ENCODE data around the gene CRYBB2. TPM values are rescaled to one million over a fixed set of nuclear protein-coding genes. Genes with fewer than 3 reads are reported as not detected.
A peak's percentile ranks its signal among the peaks of the same experiment; 100 is the strongest.

Gene CRYBB2, protein sequence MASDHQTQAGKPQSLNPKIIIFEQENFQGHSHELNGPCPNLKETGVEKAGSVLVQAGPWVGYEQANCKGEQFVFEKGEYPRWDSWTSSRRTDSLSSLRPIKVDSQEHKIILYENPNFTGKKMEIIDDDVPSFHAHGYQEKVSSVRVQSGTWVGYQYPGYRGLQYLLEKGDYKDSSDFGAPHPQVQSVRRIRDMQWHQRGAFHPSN
- total RNA-seq (ENCODE audit: low replicate concordance) = 0.65 TPM in 1 of 2 replicates, not detected in the other

DNA sequence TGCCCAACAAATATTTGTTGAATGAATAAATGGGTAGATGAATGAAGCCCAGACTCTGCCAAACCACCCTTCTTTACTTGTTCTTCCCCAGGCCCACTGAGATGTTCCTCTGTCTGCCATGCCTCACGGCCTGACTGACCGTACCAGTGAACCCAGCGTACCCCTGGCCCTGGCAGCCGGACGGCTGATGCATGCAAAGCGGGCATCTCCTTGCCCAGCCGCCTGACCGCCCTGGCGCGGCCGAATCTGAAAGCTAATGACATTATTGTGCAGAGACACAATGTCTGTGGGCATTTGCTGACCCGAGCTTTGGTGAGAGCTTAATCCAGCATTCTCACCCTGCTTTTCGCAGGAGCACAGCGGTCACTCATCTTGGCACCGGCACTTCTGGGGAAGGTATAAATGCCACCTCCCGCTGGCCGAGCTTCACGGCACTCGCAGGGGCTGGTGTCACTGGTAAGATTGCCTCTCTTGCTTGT, at the start of gene CRYBB2:
Gene CRYBB2, plus strand, starts transcription at position 429 of the 479 bp plus-strand sequence. CDS start 1,791 bp downstream, outside the sequence.
- Histone ChIP-seq H3F3A (ENCODE audit: low read depth) (peaks cover 4% of the 10 kb centered on the region), H3K4me2 (no peak within 1 kb of the TSS), H3K4me1 (peaks cover 5% of the 10 kb centered on the region), H3K79me2 (ENCODE audit: low read depth) (no peaks in the 10 kb centered on the region), H2AFZ (replicated peaks) (no peak within 1 kb of the TSS), H3K27me3 (no peaks in the 10 kb centered on the region), H3K27ac (no peak within 1 kb of the TSS), H3K9ac (no peak within 1 kb of the TSS), H3K36me3 (no peaks in the 10 kb centered on the region), H4K20me1 (ENCODE audit: low read depth) (no peaks in the 10 kb centered on the region), H3K9me3 (ENCODE audit: low read depth) (no peaks in the 10 kb centered on the region), H3K4me3 (no peak within 1 kb of the TSS)
- H3K27ac Mint-ChIP-seq = no peak within 1 kb of the TSS
- no peaks in the 10 kb centered on the region for H3K36me3 Mint-ChIP-seq
- DNase-seq (ENCODE audit: low spot score) = no peak
- H3K27me3 Mint-ChIP-seq (ENCODE audit: insufficient read depth, low read depth) = peaks cover 6% of the 10 kb centered on the region
- H3K9me3 Mint-ChIP-seq = peaks cover 4% of the 10 kb centered on the region
- TF ChIP-seq, protein P1, sequence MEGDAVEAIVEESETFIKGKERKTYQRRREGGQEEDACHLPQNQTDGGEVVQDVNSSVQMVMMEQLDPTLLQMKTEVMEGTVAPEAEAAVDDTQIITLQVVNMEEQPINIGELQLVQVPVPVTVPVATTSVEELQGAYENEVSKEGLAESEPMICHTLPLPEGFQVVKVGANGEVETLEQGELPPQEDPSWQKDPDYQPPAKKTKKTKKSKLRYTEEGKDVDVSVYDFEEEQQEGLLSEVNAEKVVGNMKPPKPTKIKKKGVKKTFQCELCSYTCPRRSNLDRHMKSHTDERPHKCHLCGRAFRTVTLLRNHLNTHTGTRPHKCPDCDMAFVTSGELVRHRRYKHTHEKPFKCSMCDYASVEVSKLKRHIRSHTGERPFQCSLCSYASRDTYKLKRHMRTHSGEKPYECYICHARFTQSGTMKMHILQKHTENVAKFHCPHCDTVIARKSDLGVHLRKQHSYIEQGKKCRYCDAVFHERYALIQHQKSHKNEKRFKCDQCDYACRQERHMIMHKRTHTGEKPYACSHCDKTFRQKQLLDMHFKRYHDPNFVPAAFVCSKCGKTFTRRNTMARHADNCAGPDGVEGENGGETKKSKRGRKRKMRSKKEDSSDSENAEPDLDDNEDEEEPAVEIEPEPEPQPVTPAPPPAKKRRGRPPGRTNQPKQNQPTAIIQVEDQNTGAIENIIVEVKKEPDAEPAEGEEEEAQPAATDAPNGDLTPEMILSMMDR (IDR thresholded peaks at IDR 0.05) = no peak
- TF ChIP-seq EZH2 (IDR thresholded peaks at IDR 0.05) (no peak), EZH2phosphoT487 (IDR thresholded peaks at IDR 0.05) (no peak)
- H3K4me1 Mint-ChIP-seq = peaks cover 4% of the 10 kb centered on the region
- no peak within 1 kb of the TSS for H3K4me3 Mint-ChIP-seq

DNA sequence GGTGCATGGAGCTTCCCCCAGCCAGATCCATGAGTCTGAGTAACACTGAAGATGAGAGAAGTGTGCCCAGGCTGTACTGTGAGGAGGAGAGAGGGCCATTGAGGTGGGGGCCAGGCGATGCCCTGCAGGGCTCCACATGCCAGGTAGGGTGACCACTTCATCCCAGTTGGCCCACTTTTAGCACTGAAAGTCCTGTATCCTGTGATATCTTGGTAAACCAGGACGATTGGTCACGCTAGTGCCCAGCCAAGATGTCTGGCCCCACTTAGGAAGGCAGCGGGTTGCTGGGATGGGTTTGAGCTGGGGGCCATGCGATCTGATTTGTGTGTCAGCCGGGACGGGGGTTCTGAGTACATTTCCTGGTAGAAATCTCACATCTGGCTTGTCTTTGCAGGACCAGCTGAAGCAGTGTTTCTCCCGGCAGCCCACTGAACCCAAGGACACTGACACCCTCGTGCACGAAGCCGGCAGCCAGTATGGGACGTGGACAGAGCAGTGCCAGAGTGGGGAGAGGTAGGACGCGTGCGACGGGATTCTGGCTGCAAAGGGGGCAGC, 48.9 kb upstream of the CRYBB2 start:
- TF ChIP-seq, protein P1 (IDR thresholded peaks at IDR 0.05) = no peak
- TF ChIP-seq EZH2phosphoT487 (IDR thresholded peaks at IDR 0.05) = no peak
- no peak for TF ChIP-seq EZH2 (IDR thresholded peaks at IDR 0.05)
- Mint-ChIP-seq H3K4me3 (no peak overlapping the region), H3K27me3 (ENCODE audit: insufficient read depth, low read depth) (peaks cover 6% of the 10 kb centered on the region), H3K9me3 (no peaks in the 10 kb centered on the region), H3K4me1 (peaks cover 2% of the 10 kb centered on the region), H3K27ac (no peak overlapping the region), H3K36me3 (peaks cover 4% of the 10 kb centered on the region)
- Histone ChIP-seq H3K27me3 (no peaks in the 10 kb centered on the region), H3K27ac (no peak overlapping the region), H3K9ac (no peak overlapping the region), H3F3A (ENCODE audit: low read depth) (no peaks in the 10 kb centered on the region), H4K20me1 (ENCODE audit: low read depth) (peaks cover 32% of the 10 kb centered on the region), H3K9me3 (ENCODE audit: low read depth) (no peaks in the 10 kb centered on the region), H3K36me3 (no peaks in the 10 kb centered on the region), H2AFZ (replicated peaks) (no peak overlapping the region), H3K79me2 (ENCODE audit: low read depth) (no peaks in the 10 kb centered on the region), H3K4me1 (no peaks in the 10 kb centered on the region), H3K4me2 (no peak overlapping the region), H3K4me3 (no peak overlapping the region)
- DNase-seq (ENCODE audit: low spot score) = no peak

DNA sequence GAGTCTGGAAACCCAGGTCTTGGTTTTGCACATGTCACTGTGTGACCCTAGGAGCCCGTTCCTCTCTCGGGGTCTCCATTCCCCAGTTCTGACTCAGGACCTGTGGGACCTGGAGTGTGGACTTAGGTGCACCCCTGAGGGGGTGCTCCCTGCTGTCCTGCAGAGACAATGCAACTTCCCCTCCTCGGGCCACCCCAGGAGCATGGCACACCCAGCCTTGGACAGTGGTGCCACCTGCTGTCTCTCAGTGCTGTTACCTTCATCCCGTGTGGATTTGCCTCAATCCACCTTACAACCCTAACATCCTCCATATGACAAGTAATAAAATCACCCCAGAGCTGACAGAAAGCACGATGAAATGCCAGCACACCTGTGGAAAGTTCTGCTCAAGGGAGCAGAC, 47.3 kb upstream of the CRYBB2 start:
- TF ChIP-seq, protein P1 (IDR thresholded peaks at IDR 0.05) = peak; percentile 29
- TF ChIP-seq EZH2phosphoT487 (IDR thresholded peaks at IDR 0.05) = no peak
- peaks cover 15% of the 10 kb centered on the region for H4K20me1 ChIP-seq (ENCODE audit: low read depth)
- H3F3A ChIP-seq (ENCODE audit: low read depth) = no peaks in the 10 kb centered on the region
- H3K36me3 ChIP-seq = no peaks in the 10 kb centered on the region
- H3K4me3 ChIP-seq = no peak overlapping the region
- H3K36me3 Mint-ChIP-seq = peaks cover 4% of the 10 kb centered on the region
- peaks cover 6% of the 10 kb centered on the region for H3K27me3 Mint-ChIP-seq (ENCODE audit: insufficient read depth, low read depth)
- no peak overlapping the region for H3K4me3 Mint-ChIP-seq
- no peaks in the 10 kb centered on the region for H3K4me1 Mint-ChIP-seq
- no peaks in the 10 kb centered on the region for H3K9me3 Mint-ChIP-seq
- H3K27me3 ChIP-seq = no peaks in the 10 kb centered on the region
- no peak overlapping the region for H3K4me2 ChIP-seq
- H3K27ac ChIP-seq = no peak overlapping the region
- no peaks in the 10 kb centered on the region for H3K79me2 ChIP-seq (ENCODE audit: low read depth)
- no peaks in the 10 kb centered on the region for H3K9me3 ChIP-seq (ENCODE audit: low read depth)
- no peak for DNase-seq (ENCODE audit: low spot score)
- H3K27ac Mint-ChIP-seq = peak overlapping the region; percentile 50
- H3K9ac ChIP-seq = no peak overlapping the region
- no peak overlapping the region for H2AFZ ChIP-seq (replicated peaks)
- H3K4me1 ChIP-seq = no peaks in the 10 kb centered on the region
